Glutamatergic neuron (in vitro differentiated cells): Measurements from ENCODE around the gene ETS1. TPM values are rescaled to one million over a fixed set of nuclear protein-coding genes. Genes with fewer than 3 reads are reported as not detected.

Experiments
- DNase-seq: peaks from one replicate; pipeline ENCODE4 v3.0.0; 2022
- H3K27ac Mint-ChIP-seq: one replicate; pipeline ENCODE4 v1.8.0; 2020; ENCODE audit warnings: mild to moderate bottlenecking, mixed read lengths, inconsistent platforms; ENCODE audit not compliant: unreplicated experiment
- H3K27me3 Mint-ChIP-seq: one replicate; pipeline ENCODE4 v1.8.0; 2020; ENCODE audit warnings: mild to moderate bottlenecking, moderate library complexity, mixed read lengths, inconsistent platforms; ENCODE audit not compliant: unreplicated experiment
- H3K36me3 Mint-ChIP-seq: one replicate; pipeline ENCODE4 v1.8.0; 2020; ENCODE audit warnings: mild to moderate bottlenecking, mixed read lengths, inconsistent platforms; ENCODE audit not compliant: unreplicated experiment
- H3K4me1 Mint-ChIP-seq: one replicate; pipeline ENCODE4 v1.8.0; 2020; ENCODE audit warnings: mild to moderate bottlenecking, low read depth, mixed read lengths, inconsistent platforms; ENCODE audit not compliant: unreplicated experiment
- H3K4me3 Mint-ChIP-seq: one replicate; pipeline ENCODE4 v1.8.0; 2020; ENCODE audit warnings: mild to moderate bottlenecking, mixed read lengths, inconsistent platforms; ENCODE audit not compliant: unreplicated experiment
- H3K9me3 Mint-ChIP-seq: one replicate; pipeline ENCODE4 v1.8.0; 2020; ENCODE audit warnings: mild to moderate bottlenecking, moderate library complexity, mixed read lengths, inconsistent platforms; ENCODE audit not compliant: unreplicated experiment
- total RNA-seq: library from RNA; stranded (reverse); fragmentation: NEBNext Ultra II Directional; extraction: Animal tissue kit (Norgen Biotek cat#: 25700); gene quantifications from one replicate; pipeline ENCODE4 v1.2.1, GENCODE V29; 2021; ENCODE audit not compliant: unreplicated experiment
- TF ChIP-seq, protein P1 (sequence below): fragments of 200-600 bp; sonication (generic); IDR thresholded peaks from one replicate; pipeline ENCODE4 v1.5.0; 2021; ENCODE audit not compliant: partially characterized antibody, unreplicated experiment

ETS1 gene
- total RNA-seq, 1 donor from 2014 or later, result 1.0 TPM

GRCh38 chr11:128536506-128536905 is 50.9 kb downstream of the ETS1 start:
- H3K27ac Mint-ChIP-seq, result no peak overlapping the region
- peaks cover 3% of the 10 kb centered on the region for H3K4me1 Mint-ChIP-seq
- TF ChIP-seq, protein P1, sequence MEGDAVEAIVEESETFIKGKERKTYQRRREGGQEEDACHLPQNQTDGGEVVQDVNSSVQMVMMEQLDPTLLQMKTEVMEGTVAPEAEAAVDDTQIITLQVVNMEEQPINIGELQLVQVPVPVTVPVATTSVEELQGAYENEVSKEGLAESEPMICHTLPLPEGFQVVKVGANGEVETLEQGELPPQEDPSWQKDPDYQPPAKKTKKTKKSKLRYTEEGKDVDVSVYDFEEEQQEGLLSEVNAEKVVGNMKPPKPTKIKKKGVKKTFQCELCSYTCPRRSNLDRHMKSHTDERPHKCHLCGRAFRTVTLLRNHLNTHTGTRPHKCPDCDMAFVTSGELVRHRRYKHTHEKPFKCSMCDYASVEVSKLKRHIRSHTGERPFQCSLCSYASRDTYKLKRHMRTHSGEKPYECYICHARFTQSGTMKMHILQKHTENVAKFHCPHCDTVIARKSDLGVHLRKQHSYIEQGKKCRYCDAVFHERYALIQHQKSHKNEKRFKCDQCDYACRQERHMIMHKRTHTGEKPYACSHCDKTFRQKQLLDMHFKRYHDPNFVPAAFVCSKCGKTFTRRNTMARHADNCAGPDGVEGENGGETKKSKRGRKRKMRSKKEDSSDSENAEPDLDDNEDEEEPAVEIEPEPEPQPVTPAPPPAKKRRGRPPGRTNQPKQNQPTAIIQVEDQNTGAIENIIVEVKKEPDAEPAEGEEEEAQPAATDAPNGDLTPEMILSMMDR, result no peak
- H3K27me3 Mint-ChIP-seq, result no peaks in the 10 kb centered on the region
- H3K9me3 Mint-ChIP-seq, result no peaks in the 10 kb centered on the region
- H3K4me3 Mint-ChIP-seq, result no peak overlapping the region
- DNase-seq, result no peak
- H3K36me3 Mint-ChIP-seq, result no peaks in the 10 kb centered on the region

- TF ChIP-seq, protein P1, result no peak
- Mint-ChIP-seq H3K4me1 (peaks cover 3% of the 10 kb centered on the region), H3K36me3 (no peaks in the 10 kb centered on the region), H3K4me3 (no peak overlapping the region), H3K27me3 (no peaks in the 10 kb centered on the region), H3K27ac (no peak overlapping the region), H3K9me3 (no peaks in the 10 kb centered on the region)
- DNase-seq, result no peak
Observed at GRCh38 chr11:128535468-128536457, 51.6 kb downstream of the ETS1 start.

DNA sequence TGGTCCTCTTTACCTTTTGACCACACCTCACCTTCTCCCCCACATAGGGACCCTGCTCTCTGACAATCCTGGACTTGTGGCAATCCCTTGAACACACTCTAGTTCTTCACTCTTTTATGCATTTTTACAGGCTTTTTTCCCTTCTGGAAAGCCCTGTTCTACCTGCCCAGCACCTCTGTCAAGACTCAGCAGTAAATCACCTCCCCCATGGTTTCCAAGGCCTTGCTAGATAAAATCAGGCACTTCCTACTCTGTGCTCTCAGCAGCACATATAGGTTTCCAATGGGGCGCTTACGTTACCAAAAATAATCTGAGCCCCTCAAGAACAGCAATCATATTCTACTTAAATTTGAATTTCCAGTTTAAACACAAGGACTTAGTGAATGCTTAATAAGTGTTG is 53.9 kb downstream of the ETS1 start:
- TF ChIP-seq, protein P1, result no peak
- peaks cover 3% of the 10 kb centered on the region for H3K4me1 Mint-ChIP-seq
- no peaks in the 10 kb centered on the region for H3K9me3 Mint-ChIP-seq
- H3K27me3 Mint-ChIP-seq, result no peaks in the 10 kb centered on the region
- H3K36me3 Mint-ChIP-seq, result no peaks in the 10 kb centered on the region
- no peak overlapping the region for H3K27ac Mint-ChIP-seq
- DNase-seq, result no peak
- H3K4me3 Mint-ChIP-seq, result no peak overlapping the region

- Mint-ChIP-seq H3K36me3 (no peaks in the 10 kb centered on the region), H3K9me3 (no peaks in the 10 kb centered on the region), H3K27ac (no peak overlapping the region), H3K27me3 (no peaks in the 10 kb centered on the region), H3K4me1 (peaks cover 3% of the 10 kb centered on the region), H3K4me3 (no peak overlapping the region)
- DNase-seq, result no peak
- TF ChIP-seq, protein P1, result no peak
Observed at GRCh38 chr11:128532572-128533091, 54.7 kb downstream of the ETS1 start.

GRCh38 chr11:128532016-128532571 is 55.3 kb downstream of the ETS1 start:
- H3K4me3 Mint-ChIP-seq, result no peak overlapping the region
- TF ChIP-seq, protein P1, result no peak
- no peak overlapping the region for H3K27ac Mint-ChIP-seq
- H3K27me3 Mint-ChIP-seq, result no peaks in the 10 kb centered on the region
- H3K36me3 Mint-ChIP-seq, result no peaks in the 10 kb centered on the region
- peaks cover 3% of the 10 kb centered on the region for H3K4me1 Mint-ChIP-seq
- H3K9me3 Mint-ChIP-seq, result no peaks in the 10 kb centered on the region
- DNase-seq, result no peak
